Right ventricle myocardium superior (tissue), 1 donor: ENCODE measurements around the gene ALDH9A1. TPM values are rescaled to one million over a fixed set of nuclear protein-coding genes. Genes with fewer than 3 reads are reported as not detected.
"Not testable (repeated sequence)": the region's sequence is repeated elsewhere in the genome, so short reads cannot be mapped to it uniquely, and the experiment has no call there.

Experiments
- ATAC-seq: fragments of 200-7000 bp; cut with Tn5 transposase; one replicate; pipeline ENCODE4 v1.9.1; 2020; ENCODE audit warnings: mild to moderate bottlenecking; ENCODE audit not compliant: poor library complexity
- DNase-seq: peaks from one replicate; pipeline ENCODE4 v3.0.0-alpha.2; 2020
- intact Hi-C: fragments of 100-400 bp; cut with DNase I; formaldehyde crosslinking; loops from one replicate; pipeline ENCODE4 v1.11.2; 2022
- total RNA-seq: library from RNA; stranded (reverse); fragmentation: NEBNext Ultra II Directional; extraction: Animal tissue kit (Norgen Biotek cat#: 25700); gene quantifications from one replicate; pipeline ENCODE4 v1.2.1, GENCODE V29; 2021
- donor health status: DM: no; HTN: yes; CAD: no; lungs with severe emphysema.

The ALDH9A1 gene
- total RNA-seq, 1 donor from 2014 or later: 54.7 TPM

DNA sequence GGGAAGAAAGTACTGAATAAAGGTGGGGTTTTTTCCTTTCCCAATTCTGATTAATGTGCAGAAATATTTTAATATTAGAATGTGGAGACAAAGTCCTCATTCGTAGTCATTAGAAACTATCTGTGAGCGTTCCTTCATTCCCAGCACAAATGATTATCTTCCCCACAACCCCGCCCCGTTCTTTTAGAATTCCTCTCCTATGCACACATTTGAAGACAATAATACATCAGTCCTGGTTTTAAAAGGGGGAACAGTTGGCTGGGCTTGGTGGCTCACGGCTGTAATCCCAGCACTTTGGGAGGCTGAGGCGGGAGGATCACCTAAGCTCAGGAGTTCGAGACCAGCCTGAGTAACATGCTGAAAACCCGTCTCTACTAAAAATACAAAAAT is 876 bp downstream of the ALDH9A1 start:
- ATAC-seq (no peak), DNase-seq (no peak)
- intact Hi-C loops: no loop called here

- intact Hi-C loops: no loop called here
- DNase-seq (no peak), ATAC-seq (peak; percentile 47)
Observed at GRCh38 chr1:165696625-165697100, 1.7 kb downstream of the ALDH9A1 start.

- ATAC-seq: no peak
- no peak for DNase-seq
- intact Hi-C loops: no loop called here
Observed at GRCh38 chr1:165695031-165695430, 3.3 kb downstream of the ALDH9A1 start.

- intact Hi-C loops: no loop called here
- no peak for DNase-seq
- ATAC-seq: no peak
Observed at GRCh38 chr1:165688046-165688445, 10.3 kb downstream of the ALDH9A1 start.

GRCh38 chr1:165686971-165687433 is 11.4 kb downstream of the ALDH9A1 start:
- intact Hi-C loops: no loop called here
- DNase-seq (no peak), ATAC-seq (no peak)

DNA sequence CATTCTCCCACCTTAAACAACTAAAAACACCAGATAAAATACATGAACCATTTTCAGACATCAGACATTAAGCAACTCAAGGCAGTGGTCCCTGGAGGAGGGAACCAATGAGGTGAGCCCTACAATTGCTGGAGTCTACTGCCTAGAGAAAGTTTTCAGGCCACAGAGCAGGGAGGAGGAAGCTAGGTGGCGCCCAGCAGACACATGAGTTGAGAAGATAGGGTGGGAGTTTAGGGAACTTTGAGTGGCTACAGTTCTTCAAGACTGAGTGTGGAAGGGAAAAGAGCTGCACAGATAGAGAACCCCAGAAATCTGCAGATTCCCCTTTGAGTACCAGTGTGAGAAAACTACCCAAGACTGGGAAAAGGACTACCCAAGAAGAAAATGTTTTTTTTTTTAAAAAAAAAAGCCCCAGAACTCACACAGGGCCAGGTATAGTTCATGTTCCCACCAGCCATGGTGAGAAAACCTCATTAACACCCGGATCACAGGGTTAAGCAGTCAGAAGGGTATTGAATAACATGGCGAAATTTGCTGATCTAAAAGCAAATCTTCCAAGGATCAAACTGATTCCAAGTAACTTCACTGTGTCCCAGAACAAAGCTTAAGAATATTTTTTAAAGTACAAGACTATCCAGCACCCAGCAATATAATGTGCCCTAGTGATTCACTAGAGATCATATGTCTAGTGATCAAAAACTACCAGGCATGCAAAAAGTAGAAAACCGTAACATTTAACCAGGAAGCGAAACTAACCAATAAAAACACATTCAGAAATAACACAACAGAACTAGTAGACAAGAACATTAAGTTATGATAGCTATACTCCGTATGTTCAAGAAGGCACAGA is 12.0 kb downstream of the ALDH9A1 start:
- intact Hi-C loops: no loop called here
- no peak for DNase-seq
- no peak for ATAC-seq

DNA sequence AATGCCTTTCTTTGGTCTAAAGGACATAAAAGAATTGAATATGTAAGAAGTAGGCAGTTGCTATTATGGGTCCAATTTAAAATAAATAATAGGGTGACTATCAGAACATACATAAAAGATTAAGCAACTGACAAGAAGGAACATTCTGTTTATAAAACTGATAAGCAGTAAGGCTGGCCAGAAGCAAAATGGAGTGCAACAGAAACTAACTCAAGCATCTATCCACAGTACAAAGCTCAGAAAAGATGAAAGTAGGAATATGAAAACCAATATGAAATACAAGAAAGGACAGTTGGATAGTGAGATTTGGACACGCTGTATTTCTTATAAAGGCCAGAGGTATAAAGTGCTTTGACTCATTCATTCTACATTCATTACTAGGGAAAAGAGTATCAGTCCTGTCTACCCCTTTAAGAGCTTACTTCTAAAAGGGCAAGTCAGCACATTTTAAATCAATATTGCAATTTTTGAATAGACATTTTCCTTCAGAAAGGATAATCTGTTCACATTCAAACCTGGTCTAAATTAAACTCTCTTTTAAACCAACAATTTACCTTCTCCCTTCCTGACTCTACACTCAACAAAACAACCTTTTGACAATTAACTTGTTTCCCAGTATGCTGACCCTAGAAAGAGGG is 14.4 kb downstream of the ALDH9A1 start:
- no peak for DNase-seq
- ATAC-seq: no peak
- intact Hi-C loops: no loop called here

GRCh38 chr1:165680773-165681172 is 17.6 kb downstream of the ALDH9A1 start:
- intact Hi-C loops, ATAC-seq, DNase-seq: not testable (repeated sequence)

DNA sequence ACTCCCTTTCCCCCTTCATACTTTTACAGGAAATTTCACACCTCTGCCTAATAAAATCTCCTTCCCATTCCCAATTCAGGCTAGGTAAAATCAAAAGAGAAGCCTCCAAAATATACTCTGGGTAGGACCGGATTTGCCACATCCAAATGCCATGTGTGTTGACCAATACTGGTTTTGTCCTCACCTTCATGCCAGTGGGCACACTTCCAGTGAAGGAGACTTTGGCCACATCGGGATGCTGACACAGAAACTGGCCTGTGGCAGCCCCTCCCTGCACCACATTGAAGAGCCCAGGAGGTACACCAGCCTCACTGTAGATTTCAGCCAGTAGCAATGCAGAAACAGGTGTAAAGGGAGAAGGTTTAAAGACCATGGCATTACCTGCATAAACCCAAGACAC is 18.1 kb downstream of the ALDH9A1 start:
- ATAC-seq: no peak
- no peak for DNase-seq
- intact Hi-C loops: no loop called here

- intact Hi-C loops: no loop called here
- DNase-seq: no peak
- no peak for ATAC-seq
Observed at GRCh38 chr1:165679282-165680036, 18.9 kb downstream of the ALDH9A1 start.

DNA sequence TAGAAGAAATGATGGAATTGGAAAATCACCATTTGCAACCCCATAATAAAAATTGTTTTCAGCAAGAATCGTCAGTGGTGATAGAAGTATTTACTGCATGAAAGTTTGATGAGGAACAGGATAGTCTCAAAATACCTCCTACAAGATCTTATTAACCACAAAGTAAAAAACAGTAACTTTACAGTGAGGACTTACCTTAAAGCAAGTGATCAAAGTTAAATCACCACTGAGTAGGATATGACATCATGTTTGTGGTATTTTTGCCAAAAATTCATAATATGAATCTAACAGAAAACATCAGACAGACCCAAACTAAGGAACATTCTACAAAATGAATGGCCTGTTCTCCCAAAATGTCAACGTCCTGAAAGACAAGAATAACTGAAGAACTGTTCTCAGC is 19.9 kb downstream of the ALDH9A1 start:
- ATAC-seq (no peak), DNase-seq (no peak)
- intact Hi-C loops: no loop called here

DNA sequence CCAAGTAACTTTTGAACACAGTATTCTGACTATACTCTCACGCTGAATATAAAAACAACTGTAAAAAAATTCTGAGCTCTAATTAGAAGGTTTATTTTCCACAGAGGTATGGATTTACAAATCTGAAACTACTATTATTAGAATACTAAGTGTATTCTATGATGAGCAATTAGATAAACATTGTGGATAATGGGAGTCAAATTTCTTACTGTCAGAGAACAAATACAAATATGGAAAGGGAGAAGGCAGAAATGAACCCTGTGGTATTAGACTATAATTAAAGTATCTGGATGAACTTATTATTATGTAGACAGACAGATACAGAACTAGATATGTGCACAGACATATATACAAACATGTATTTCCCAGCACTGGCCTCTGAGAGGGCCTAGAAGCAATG is 22.6 kb downstream of the ALDH9A1 start:
- ATAC-seq (no peak), DNase-seq (no peak)
- intact Hi-C loops: no loop called here

- intact Hi-C loops: no loop called here
Observed at GRCh38 chr1:165674599-165674998, 23.8 kb downstream of the ALDH9A1 start.

GRCh38 chr1:165671526-165671925 is 26.8 kb downstream of the ALDH9A1 start:
- ATAC-seq: no peak
- intact Hi-C loops: no loop called here

More at GRCh38 chr1:165674599-165674998, 23.8 kb downstream of the ALDH9A1 start:
- no peak for ATAC-seq
- no peak for DNase-seq

GRCh38 chr1:165668184-165668583 is 30.2 kb downstream of the ALDH9A1 start:
- intact Hi-C loops: no loop called here
- ATAC-seq: no peak
- DNase-seq: no peak

More at GRCh38 chr1:165671526-165671925, 26.8 kb downstream of the ALDH9A1 start:
- no peak for DNase-seq

GRCh38 chr1:165666152-165666825 is 32.1 kb downstream of the ALDH9A1 start:
- DNase-seq: no peak
- intact Hi-C loops: no loop called here
- ATAC-seq: no peak

DNA sequence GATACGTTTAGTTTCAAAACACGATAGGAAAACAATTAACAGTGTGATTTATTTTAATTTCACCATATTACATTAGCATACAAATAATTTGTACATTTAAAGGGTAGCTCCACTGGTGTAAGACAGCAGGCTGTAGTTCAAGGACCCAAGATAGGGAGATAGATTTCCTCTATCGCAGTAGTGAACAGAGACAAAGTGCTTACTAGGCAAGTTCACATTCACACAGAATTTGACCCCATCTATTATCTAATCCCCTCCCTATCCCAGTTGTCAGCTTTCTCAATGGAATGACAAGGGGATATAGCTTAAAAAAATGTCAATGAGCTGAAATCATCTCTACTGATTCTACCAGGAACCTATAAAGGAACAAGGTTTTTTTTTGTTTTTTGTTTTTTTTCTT is 36.2 kb downstream of the ALDH9A1 start:
- ATAC-seq: no peak
- intact Hi-C loops: no loop called here
- no peak for DNase-seq

DNA sequence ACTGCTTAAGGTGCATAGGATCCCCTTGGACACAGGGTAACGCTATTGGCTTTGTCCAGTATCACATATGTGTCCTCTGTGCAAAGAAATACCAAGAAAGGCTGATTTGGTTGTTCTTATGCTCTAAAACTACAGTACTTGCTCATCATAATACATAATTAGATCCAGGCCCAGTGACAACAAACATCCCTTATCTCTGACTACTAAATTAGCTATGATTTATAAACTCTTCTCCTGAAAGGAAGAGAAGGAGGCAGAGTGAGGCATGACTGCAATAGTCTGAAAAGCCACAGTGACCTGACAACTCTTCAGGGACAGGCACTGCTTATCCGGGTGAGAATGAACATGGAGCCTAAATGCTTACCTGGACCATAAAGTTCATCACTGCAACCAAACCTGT is 36.7 kb downstream of the ALDH9A1 start:
- ATAC-seq (no peak), DNase-seq (no peak)
- intact Hi-C loops: no loop called here

GRCh38 chr1:165659581-165659895 is 38.8 kb downstream of the ALDH9A1 start:
- intact Hi-C loops: no loop called here

More at GRCh38 chr1:165659581-165659895, 38.8 kb downstream of the ALDH9A1 start:
- DNase-seq (no peak), ATAC-seq (no peak)
